Thyroid gland (tissue), 4 donors: Measurements from ENCODE around the gene PLA2G3.

Experiments used
- POLR2A ChIP-seq, 2 donors: fragments of 450-650 bp; IDR thresholded peaks; one replicate each; pipeline ENCODE4 v1.6.1; 2017; ENCODE audit warnings: antibody characterized with exemption in 2 of 2, mild to moderate bottlenecking in 2 of 2, moderate library complexity in 1 of 2
- TF ChIP-seq, protein P1 (sequence below), 6 experiments: fragments of 200-600 bp in 3 of 6; fragments of 450-650 bp in 3 of 6; sonication (generic) in 3 of 6; IDR thresholded peaks; one replicate each; pipeline ENCODE4 v1.5.1; 2016 to 2019; ENCODE audit warnings: antibody characterized with exemption in 6 of 6, mild to moderate bottlenecking in 2 of 6, inconsistent platforms in 1 of 6, moderate library complexity in 1 of 6

GRCh38 chr22:31104869-31105268, 35.4 kb downstream of the PLA2G3 start:
- no peak for TF ChIP-seq POLR2A (IDR thresholded peaks at IDR 0.05)
- TF ChIP-seq, protein P1, sequence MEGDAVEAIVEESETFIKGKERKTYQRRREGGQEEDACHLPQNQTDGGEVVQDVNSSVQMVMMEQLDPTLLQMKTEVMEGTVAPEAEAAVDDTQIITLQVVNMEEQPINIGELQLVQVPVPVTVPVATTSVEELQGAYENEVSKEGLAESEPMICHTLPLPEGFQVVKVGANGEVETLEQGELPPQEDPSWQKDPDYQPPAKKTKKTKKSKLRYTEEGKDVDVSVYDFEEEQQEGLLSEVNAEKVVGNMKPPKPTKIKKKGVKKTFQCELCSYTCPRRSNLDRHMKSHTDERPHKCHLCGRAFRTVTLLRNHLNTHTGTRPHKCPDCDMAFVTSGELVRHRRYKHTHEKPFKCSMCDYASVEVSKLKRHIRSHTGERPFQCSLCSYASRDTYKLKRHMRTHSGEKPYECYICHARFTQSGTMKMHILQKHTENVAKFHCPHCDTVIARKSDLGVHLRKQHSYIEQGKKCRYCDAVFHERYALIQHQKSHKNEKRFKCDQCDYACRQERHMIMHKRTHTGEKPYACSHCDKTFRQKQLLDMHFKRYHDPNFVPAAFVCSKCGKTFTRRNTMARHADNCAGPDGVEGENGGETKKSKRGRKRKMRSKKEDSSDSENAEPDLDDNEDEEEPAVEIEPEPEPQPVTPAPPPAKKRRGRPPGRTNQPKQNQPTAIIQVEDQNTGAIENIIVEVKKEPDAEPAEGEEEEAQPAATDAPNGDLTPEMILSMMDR (IDR thresholded peaks at IDR 0.05), result no peak
